Measurements from ENCODE around the gene HCN4. TPM values are rescaled to one million over a fixed set of nuclear protein-coding genes. Genes with fewer than 3 reads are reported as not detected.
A peak's percentile ranks its signal among the peaks of the same experiment; 100 is the strongest.

Gene HCN4
- total RNA-seq, 1 experiment from 2014 or later: 0.09 TPM

GRCh38 chr15:73282567-73283365 is 86.0 kb downstream of the HCN4 start:
- peaks cover 10% of the 10 kb centered on the region for H3K36me3 ChIP-seq (ENCODE audit: insufficient read depth, low read length, poor library complexity, severe bottlenecking)
- ChIA-PET POLR2A (ENCODE audit: low non-redundant PET) (no interaction called here), CTCF (no interaction called here)
- H3K4me1 ChIP-seq (ENCODE audit: insufficient read depth, low read length, poor library complexity, severe bottlenecking): no peaks in the 10 kb centered on the region
- DNase-seq (ENCODE audit: low spot score): no peak
- H3K27me3 ChIP-seq (replicated peaks; ENCODE audit: insufficient read depth, low read depth, low read length, poor library complexity): no peaks in the 10 kb centered on the region
- no peaks in the 10 kb centered on the region for H3K9me3 ChIP-seq (ENCODE audit: low read depth, low read length, poor library complexity, severe bottlenecking)
- no peak for TF ChIP-seq CTCF (conservative IDR thresholded peaks at IDR 0.05; ENCODE audit: low read depth, low read length)
- intact Hi-C loops (cut with micrococcal nuclease; ENCODE audit: unreplicated experiment): no loop called here
- BruUV-seq (replicated peaks): no TSS peak
- H3K27ac ChIP-seq (ENCODE audit: low read depth, low read length, poor library complexity, severe bottlenecking): no peak overlapping the region
- H3K4me3 ChIP-seq (ENCODE audit: low read depth, low read length, poor library complexity, severe bottlenecking): no peak overlapping the region

GRCh38 chr15:73275862-73276261 is 92.9 kb downstream of the HCN4 start:
- H3K4me3 ChIP-seq (ENCODE audit: low read depth, low read length, poor library complexity, severe bottlenecking): no peak overlapping the region
- intact Hi-C loops (cut with micrococcal nuclease; ENCODE audit: unreplicated experiment): no loop called here
- H3K9me3 ChIP-seq (ENCODE audit: low read depth, low read length, poor library complexity, severe bottlenecking): no peaks in the 10 kb centered on the region
- H3K27me3 ChIP-seq (replicated peaks; ENCODE audit: insufficient read depth, low read depth, low read length, poor library complexity): no peaks in the 10 kb centered on the region
- no peaks in the 10 kb centered on the region for H3K4me1 ChIP-seq (ENCODE audit: insufficient read depth, low read length, poor library complexity, severe bottlenecking)
- H3K27ac ChIP-seq (ENCODE audit: low read depth, low read length, poor library complexity, severe bottlenecking): no peak overlapping the region
- no peaks in the 10 kb centered on the region for H3K36me3 ChIP-seq (ENCODE audit: insufficient read depth, low read length, poor library complexity, severe bottlenecking)
- DNase-seq (ENCODE audit: low spot score): no peak
- no peak for TF ChIP-seq CTCF (conservative IDR thresholded peaks at IDR 0.05; ENCODE audit: low read depth, low read length)
- no peak for TF ChIP-seq EZH2 (IDR thresholded peaks at IDR 0.05; ENCODE audit: borderline replicate concordance, low read depth, low read length, poor library complexity, severe bottlenecking)
- BruUV-seq (replicated peaks): no TSS peak
- ChIA-PET POLR2A (ENCODE audit: low non-redundant PET) (no interaction called here), CTCF (no interaction called here)

GRCh38 chr15:73273181-73274002 is 95.4 kb downstream of the HCN4 start:
- Histone ChIP-seq H3K27ac (ENCODE audit: low read depth, low read length, poor library complexity, severe bottlenecking) (no peak overlapping the region), H3K9me3 (ENCODE audit: low read depth, low read length, poor library complexity, severe bottlenecking) (no peaks in the 10 kb centered on the region), H3K4me1 (ENCODE audit: insufficient read depth, low read length, poor library complexity, severe bottlenecking) (no peaks in the 10 kb centered on the region), H3K36me3 (ENCODE audit: insufficient read depth, low read length, poor library complexity, severe bottlenecking) (peaks cover 8% of the 10 kb centered on the region), H3K27me3 (replicated peaks; ENCODE audit: insufficient read depth, low read depth, low read length, poor library complexity) (no peaks in the 10 kb centered on the region), H3K4me3 (ENCODE audit: low read depth, low read length, poor library complexity, severe bottlenecking) (no peak overlapping the region)
- peak; percentile 66 for DNase-seq (ENCODE audit: low spot score)
- CTCF ChIA-PET: interaction anchor here (1.4 kb wide), 1 partner anchor 32 kb away, joined by 3 read pairs; no protein-coding TSS in a partner anchor
- intact Hi-C loops (cut with micrococcal nuclease; ENCODE audit: unreplicated experiment): loop anchor here (5.0 kb wide), 1 partner anchor 551 kb away; no protein-coding TSS in a partner anchor
- POLR2A ChIA-PET (ENCODE audit: low non-redundant PET): interaction anchor here (0.5 kb wide), 2 partner anchors 287 to 479 kb away, joined by 3 to 6 read pairs; no protein-coding TSS in a partner anchor
- peak; percentile 83 for TF ChIP-seq CTCF (conservative IDR thresholded peaks at IDR 0.05; ENCODE audit: low read depth, low read length)
- no peak for TF ChIP-seq EZH2 (IDR thresholded peaks at IDR 0.05; ENCODE audit: borderline replicate concordance, low read depth, low read length, poor library complexity, severe bottlenecking)
- BruUV-seq (replicated peaks): no TSS peak

Measured in A673 (cell line).